ENCODE results near the gene SERPINA3. TPM values are rescaled to one million over a fixed set of nuclear protein-coding genes. Genes with fewer than 3 reads are reported as not detected.

SERPINA3 gene
- total and polyA plus RNA-seq, 10 of the 15 experiments (the other 5 are each of a cell fraction or from before 2014, with no cell fraction given) = 2.2 TPM; not detected in 9

GRCh38 chr14:94574336-94574735 is 37.9 kb upstream of the SERPINA3 start:
- RAD21 ChIA-PET (ENCODE audit: unreplicated experiment) = no interaction called here
- in situ Hi-C loops (cut with MboI) (no loop called here), intact Hi-C loops (cut with micrococcal nuclease; ENCODE audit: unreplicated experiment) (no loop called here)
- no peak for TF ChIP-seq ZNF687 (IDR thresholded peaks at IDR 0.05)
- TF ChIP-seq RAD51 (IDR thresholded peaks at IDR 0.05) = no peak
- TF ChIP-seq MXI1 (IDR thresholded peaks at IDR 0.05; ENCODE audit: low read depth, low read length) = no peak
- TF ChIP-seq ETV6 (conservative IDR thresholded peaks at IDR 0.05 in 1 of 2, IDR thresholded peaks at IDR 0.05 in 1 of 2; ENCODE audit: borderline replicate concordance in 1 of 2, low read depth in 1 of 2) = no peak
- no peak for TF ChIP-seq CHD2 (IDR thresholded peaks at IDR 0.05; ENCODE audit: borderline replicate concordance, low read depth, low read length)
- no peak for TF ChIP-seq SMAD5 (IDR thresholded peaks at IDR 0.05; ENCODE audit: low read depth)
- TF ChIP-seq POU2F2 (IDR thresholded peaks at IDR 0.05; ENCODE audit: borderline replicate concordance, low read depth, low read length) = no peak
- TF ChIP-seq SREBF1 (IDR thresholded peaks at IDR 0.05; ENCODE audit: low read length) = no peak
- no peak for TF ChIP-seq ZBTB11 (CRISPR knock-in tag; IDR thresholded peaks at IDR 0.05)
- SMC1A ChIA-PET (ENCODE audit: uncharacterized antibody, unreplicated experiment) = no interaction called here
- Histone ChIP-seq H3K27me3 (replicated peaks in 1 of 2; ENCODE audit: control insufficient read depth in 2 of 2, insufficient read depth in 2 of 2, low read length in 1 of 2) (no peaks in the 10 kb centered on the region; a peak in 1 of 4 replicates), H3K4me2 (ENCODE audit: control insufficient read depth, insufficient read depth) (no peak overlapping the region), H4K20me1 (ENCODE audit: control insufficient read depth, insufficient read depth) (no peaks in the 10 kb centered on the region), H3K27ac (ENCODE audit: control insufficient read depth, insufficient read depth) (no peak overlapping the region), H2AFZ (ENCODE audit: control insufficient read depth, low read depth, low read length) (no peak overlapping the region), H3K9ac (ENCODE audit: control insufficient read depth, insufficient read depth, low read length) (no peak overlapping the region), H3K4me3 (no peak overlapping the region), H3K4me1 (ENCODE audit: control insufficient read depth, insufficient read depth, low read length) (no peaks in the 10 kb centered on the region), H3K79me2 (ENCODE audit: control insufficient read depth, insufficient read depth, low read length) (no peaks in the 10 kb centered on the region), H3K9me3 (replicated peaks; ENCODE audit: control insufficient read depth, insufficient read depth, low read length) (no peaks in the 10 kb centered on the region), H3K36me3 (ENCODE audit: control insufficient read depth in 2 of 2, insufficient read depth in 2 of 2, low read length in 1 of 2) (no peaks in the 10 kb centered on the region)
- WGBS (ENCODE audit: insufficient coverage, insufficient replicate concordance, low lambda C conversion rate, missing lambda C conversion rate) = 6% methylated on average over 3 of the region's 3 CpGs
- DNase-seq (ENCODE audit: low read depth, low spot score) = no peak
- no TSS peak for BruUV-seq (replicated peaks)
- FAIRE-seq = no peak
- CTCF ChIA-PET = interaction anchor here (0.6 kb wide), 1 partner anchor 311 kb away, joined by 3 read pairs; no protein-coding TSS in a partner anchor
- POLR2A ChIA-PET = no interaction called here
- no peak for ATAC-seq

All from GM12878 (cell line).